ENCODE data around the gene MRPS35.

- TF ChIP-seq ZNF274 (IDR thresholded peaks at IDR 0.05; ENCODE audit: low read depth, low read length) (no peak), YY1 (IDR thresholded peaks at IDR 0.05; ENCODE audit: insufficient read depth, insufficient read length) (no peak)
Measured at GRCh38 chr12:27730097-27730588, 19.5 kb downstream of the MRPS35 start.
